GM15510 (cell line): ENCODE results near the gene IFITM10.

Source experiments
- POLR2A ChIP-seq: IDR thresholded peaks from 3 replicates; pipeline ENCODE4 v1.6.1; 2011; ENCODE audit warnings: borderline replicate concordance; ENCODE audit not compliant: insufficient read length; ENCODE audit errors: extremely low read depth

IFITM10 gene

GRCh38 chr11:1733716-1734640 lies 16.4 kb downstream of the IFITM10 start:
- TF ChIP-seq POLR2A: no peak

- no peak for TF ChIP-seq POLR2A
Observed at GRCh38 chr11:1733009-1733715, 17.2 kb downstream of the IFITM10 start.

DNA sequence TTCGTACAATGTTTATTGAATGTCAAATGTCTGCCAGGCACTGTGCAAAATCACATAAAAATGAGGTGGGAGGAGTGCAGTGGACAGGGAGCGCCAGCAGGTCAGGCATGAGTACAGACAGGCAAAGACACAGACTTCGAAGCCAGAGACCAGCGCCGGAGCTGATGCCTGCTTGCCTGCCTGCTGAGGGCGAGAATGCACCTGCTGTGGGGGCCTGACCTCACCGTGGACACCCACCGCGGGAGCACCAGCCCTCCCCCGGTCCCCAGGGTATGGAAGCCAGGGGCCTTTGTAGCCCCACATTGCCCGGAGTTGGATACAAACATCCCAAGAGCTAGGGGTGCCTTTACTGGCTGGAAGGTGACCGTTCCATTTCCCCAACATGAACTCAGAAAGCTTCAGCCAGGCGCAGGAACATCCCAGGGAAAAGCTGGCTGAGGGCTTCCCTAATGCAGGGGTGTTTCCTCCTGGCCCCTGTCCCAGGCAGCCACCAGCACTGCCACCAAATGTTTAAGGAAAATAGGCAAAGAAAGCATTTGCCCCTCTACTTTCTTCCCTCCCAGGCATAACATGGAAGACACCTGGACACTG lies 17.9 kb downstream of the IFITM10 start:
- no peak for TF ChIP-seq POLR2A

- no peak for TF ChIP-seq POLR2A
Observed at GRCh38 chr11:1731451-1732059, 18.8 kb downstream of the IFITM10 start.

DNA sequence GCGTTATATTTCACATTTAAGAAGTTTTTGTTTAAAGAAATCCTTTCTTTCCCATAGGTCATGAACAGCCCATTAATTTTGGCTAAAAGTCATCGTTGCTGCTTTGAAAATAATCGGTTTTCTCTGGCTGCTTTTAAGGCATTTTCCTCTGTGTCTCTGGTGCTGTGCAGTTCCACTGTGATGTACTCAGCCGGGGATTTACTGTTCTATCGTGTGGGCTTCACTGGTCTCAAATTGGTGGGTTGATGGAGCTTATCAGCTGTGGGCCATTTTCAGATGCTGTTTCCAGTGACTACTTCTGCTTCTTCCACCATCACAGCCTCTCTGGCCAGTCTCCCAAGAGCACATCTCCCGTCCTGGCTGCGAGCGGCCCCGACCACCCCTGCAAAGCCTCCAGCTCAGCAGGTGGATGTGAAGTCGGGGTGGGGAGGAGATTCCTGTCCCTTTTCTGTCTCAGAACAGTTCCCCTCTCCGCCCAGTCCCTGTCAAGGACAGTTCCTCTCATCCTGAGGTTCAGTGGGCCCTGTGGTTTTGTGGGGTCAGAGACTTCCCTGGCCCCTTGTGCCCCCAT lies 20.3 kb downstream of the IFITM10 start:
- TF ChIP-seq POLR2A: no peak

- no peak for TF ChIP-seq POLR2A
Observed at GRCh38 chr11:1729692-1730011, 20.7 kb downstream of the IFITM10 start.

DNA sequence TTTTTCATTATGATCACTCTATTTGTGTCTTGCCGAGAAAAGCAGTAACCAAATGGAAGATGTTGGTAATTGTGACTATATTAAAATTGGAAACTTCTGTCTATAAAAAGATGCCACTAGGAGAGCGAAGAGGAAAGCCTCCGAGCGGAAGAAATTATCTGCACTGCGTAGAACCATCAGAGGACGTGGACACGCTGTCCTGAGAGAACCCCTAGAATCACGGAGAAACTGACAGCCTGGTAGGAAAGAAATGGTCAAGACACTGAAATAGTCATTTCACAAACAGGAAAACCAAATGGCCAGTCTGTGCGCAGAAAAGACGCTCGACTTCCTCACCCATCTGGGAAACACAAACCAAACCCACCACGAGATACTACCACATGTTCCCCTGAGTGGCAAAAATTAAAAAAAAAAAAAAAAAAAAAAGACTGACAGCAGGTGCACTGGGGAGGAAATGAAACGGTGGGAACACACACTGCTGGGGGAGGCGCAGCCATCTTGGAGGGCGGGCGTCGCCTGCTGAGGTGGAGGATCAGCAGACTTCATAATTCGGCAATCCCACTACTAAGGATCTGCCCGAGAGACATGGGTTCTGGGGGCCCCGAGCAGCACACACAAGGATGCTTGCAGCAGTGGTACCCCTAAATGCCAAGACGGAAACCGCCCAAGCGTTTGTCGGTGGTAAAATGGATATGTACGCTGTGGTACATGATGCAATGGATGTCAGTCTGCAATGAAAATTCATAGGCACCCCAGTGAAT lies 21.3 kb downstream of the IFITM10 start:
- TF ChIP-seq POLR2A: no peak

GRCh38 chr11:1728301-1728700 lies 22.1 kb downstream of the IFITM10 start:
- no peak for TF ChIP-seq POLR2A

GRCh38 chr11:1727861-1728260 lies 22.5 kb downstream of the IFITM10 start:
- no peak for TF ChIP-seq POLR2A

DNA sequence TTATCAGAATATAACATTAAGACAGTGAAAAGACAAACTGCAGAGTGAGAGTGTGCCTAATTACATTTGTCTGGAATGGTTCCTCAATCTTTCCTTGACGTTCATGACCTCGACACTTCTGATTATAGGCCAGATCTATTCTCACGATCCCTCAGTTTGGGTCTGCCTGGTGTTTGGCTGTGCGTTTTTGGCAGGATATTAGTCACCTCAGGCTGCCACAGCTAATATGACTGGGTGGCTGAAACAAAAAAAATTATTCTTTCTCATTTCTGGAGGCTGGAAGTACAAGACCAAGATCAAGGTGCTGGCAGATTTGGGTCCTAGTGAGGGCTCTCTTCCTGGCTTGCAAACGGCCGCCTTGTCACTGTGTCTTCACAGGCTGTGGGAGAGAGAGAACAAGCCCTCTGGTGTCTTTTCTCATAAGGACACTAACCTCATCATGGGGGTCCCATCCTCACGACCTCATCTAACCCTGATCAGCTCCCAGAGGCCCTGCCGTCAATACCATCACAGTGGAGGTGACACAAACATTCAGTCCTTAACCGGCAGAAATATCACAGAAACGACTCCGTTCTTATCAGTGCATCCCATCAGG lies 23.2 kb downstream of the IFITM10 start:
- no peak for TF ChIP-seq POLR2A

DNA sequence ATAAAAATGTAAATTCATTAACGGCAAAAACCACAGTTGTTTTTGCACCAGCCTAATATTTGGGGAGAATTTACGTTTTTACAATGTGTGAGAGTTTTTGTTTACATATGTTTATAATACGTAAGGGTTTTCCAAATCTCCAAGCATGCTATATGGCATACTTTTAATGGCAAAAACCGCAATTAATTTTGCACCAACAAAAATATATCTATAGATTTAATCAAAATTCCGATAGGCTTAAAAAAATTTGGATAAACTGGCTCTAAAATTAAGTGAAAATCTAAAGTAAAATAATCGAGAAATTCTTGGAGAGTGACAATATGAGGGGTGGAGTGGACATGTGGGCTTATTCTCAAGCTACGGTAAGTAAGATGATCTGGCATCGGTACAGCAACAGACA lies 30.6 kb downstream of the IFITM10 start:
- TF ChIP-seq POLR2A: no peak

DNA sequence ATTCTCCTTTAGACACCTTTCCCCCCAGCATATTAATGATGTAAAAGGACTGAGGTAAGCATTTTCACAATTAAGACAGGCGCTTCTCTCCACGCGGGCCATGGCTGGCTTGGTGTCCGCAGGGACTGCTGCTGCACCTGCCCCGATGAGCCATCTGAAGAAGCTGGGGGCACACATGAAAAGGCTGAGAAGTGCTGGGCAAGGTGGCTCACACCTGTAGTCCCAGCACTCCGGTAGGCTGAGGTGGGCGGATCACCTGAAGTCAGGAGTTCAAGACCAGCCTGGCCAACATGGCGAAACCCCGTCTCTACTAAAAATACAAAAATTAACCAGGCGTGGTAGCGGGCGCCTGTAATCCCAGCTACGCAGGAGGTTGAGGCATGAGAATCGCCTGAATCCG lies 32.1 kb downstream of the IFITM10 start:
- TF ChIP-seq POLR2A: no peak

DNA sequence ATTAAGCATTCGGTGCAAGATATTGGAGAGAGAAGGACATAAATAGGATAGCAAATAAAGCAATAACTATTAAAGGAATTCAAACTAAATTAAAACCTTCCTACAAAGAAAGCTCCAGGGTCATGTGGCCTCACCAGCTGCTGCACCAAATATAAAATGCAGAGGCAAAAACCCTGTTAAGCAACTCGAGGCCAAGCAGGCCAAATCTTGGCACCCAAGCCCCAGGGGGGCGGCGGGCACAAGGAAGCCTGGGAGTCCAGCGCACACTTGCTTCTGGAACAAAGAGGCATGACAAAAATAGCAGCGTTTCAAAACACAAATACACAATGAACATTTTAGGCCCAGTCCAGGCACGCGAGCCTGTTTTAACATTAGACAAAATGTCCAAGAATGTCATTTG lies 32.6 kb downstream of the IFITM10 start:
- TF ChIP-seq POLR2A: no peak

DNA sequence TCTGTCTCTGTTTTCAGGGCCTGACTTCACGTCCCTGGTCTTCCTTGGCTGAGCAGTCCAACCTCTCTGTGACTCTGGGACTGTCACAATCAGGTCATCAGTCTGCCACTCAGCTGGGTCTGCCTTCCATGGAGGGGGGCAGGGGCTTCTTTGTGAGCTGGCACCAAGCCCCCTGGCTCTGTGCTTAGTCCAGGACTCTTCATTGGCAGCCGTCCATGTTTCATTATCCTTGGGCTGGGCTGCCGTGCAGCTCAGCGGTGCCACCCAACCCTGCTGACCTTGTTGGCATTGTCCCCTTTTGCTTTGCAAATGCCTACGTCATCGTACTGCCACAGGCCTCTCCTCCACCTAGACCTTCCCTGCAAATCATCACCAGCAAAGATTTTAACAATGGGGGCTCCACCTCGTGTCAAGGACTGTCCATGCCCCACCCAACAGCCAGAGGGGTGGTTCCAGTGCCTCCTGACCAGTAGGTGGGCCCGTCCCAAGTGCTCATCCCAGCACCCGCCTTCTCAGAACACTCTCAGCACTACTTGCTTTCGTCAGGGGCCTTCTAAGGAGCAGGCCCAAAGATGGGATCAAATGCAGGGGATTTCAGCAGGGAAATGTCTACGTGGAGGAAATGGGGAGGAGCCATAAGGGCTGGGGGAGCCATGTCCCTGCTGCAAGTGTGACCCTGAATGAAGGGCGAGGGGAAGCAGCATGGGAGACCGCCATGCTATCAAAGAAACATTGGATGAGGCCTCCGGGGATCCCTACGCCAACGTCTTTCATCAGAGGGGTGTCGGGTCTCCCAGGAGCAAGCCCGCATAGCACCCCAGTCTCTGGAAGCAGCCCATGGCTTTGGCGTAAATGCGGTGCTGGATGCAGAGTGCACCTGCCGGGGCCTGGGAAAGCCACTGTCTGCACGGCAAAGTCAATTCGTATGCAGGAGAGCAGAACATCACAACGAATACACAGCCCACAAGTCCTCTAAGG lies 35.2 kb downstream of the IFITM10 start:
- no peak for TF ChIP-seq POLR2A

GRCh38 chr11:1708716-1709115 lies 41.7 kb downstream of the IFITM10 start:
- TF ChIP-seq POLR2A: no peak
